Pancreas (tissue), 10 donors: ENCODE results near the gene PTTG2. TPM values are rescaled to one million over a fixed set of nuclear protein-coding genes. Genes with fewer than 3 reads are reported as not detected.
"Not testable (repeated sequence)": the region's sequence is repeated elsewhere in the genome, so short reads cannot be mapped to it uniquely, and the experiment has no call there.

Experiments
- ATAC-seq, 4 donors: fragments of 200-7000 bp; cut with Tn5 transposase; one replicate each; pipeline versions ENCODE4 v1.8.0 to v1.9.1; 2020; ENCODE audit warnings: mild to moderate bottlenecking in 4 of 4, moderate library complexity in 4 of 4
- DNase-seq, 6 donors: peaks; one replicate each; pipeline ENCODE4 v3.0.0-alpha.2; 2020
- FAIRE-seq: peaks from 2 replicates; lab custom pipeline; 2012; peaks lifted over from hg19 to GRCh38; lab: Jason Lieb, UNC
- H3K27ac ChIP-seq, 4 donors: fragments of 200-600 bp; sonication (generic); 1 replicate in 3 of 4; 2 replicates in 1 of 4; pipeline versions ENCODE4 v1.5.0 to v1.8.0; 2020
- H3K27me3 ChIP-seq, 4 donors: fragments of 200-600 bp; one replicate each; pipeline ENCODE4 v1.8.0; 2021
- H3K36me3 ChIP-seq, 3 donors: fragments of 200-600 bp; sonication (generic) in 1 of 3; one replicate each; pipeline versions ENCODE4 v1.5.0 to v1.8.0; 2020 to 2021
- H3K4me1 ChIP-seq, 3 donors: fragments of 200-600 bp; one replicate each; pipeline ENCODE4 v1.8.0; 2021
- H3K4me3 ChIP-seq, 4 donors: fragments of 200-600 bp; sonication (generic) in 2 of 4; one replicate each; pipeline versions ENCODE4 v1.5.0 to v1.8.0; 2020 to 2021
- H3K9me3 ChIP-seq, 4 donors: fragments of 200-600 bp; one replicate each; pipeline ENCODE4 v1.8.0; 2021
- CTCF ChIP-seq, 4 donors: fragments of 200-600 bp; sonication (generic) in 3 of 4; IDR thresholded peaks; one replicate each; pipeline versions ENCODE4 v1.5.0 to v1.8.0; 2021; ENCODE audit warnings: antibody characterized with exemption in 4 of 4
- WGBS, 2 donors: extraction: QIAGEN DNeasy Blood & Tissue Kit; methylation state at CpG; one replicate each; pipeline ENCODE4 v1.1.7; 2013; 5-methylcytosine and 5-hydroxymethylcytosine counted together
- intact Hi-C, 3 donors: fragments of 100-400 bp; cut with DNase I; formaldehyde crosslinking; loops; one replicate each; pipeline versions ENCODE4 v1.11.1 to v1.14.2; 2022
- polyA plus RNA-seq, 2 donors: library from polyadenylated mRNA; stranded (reverse); fragments of 200-250 nt; gene quantifications; one replicate each; pipeline ENCODE4 v1.2.3, GENCODE V29; 2013
- total RNA-seq, 6 donors: library from RNA; stranded (reverse); fragmentation: NEBNext Ultra II Directional in 4 of 6; extraction: Animal tissue kit (Norgen Biotek cat#: 25700) in 4 of 6; gene quantifications; one replicate each; pipeline versions ENCODE4 v1.2.1 to v1.2.4, GENCODE V29; 2021 to 2023
- donor health status: healthy with polysubstance abuse.
- donor health status: DM: no; HTN: no; CAD: no; lungs with moderate emphysema.
- donor health status: DM: no; HTN: no; CAD: no.
- donor health status: control.
- donor health status: control.
- donor health status: Bipolar disorder and iron deficiency.
- donor health status: DM: yes; HTN: yes; CAD: no.
- donor health status: DM: no; HTN: no; CAD: no.
- donor health status: DM: no; HTN: no; CAD: no.
- donor health status: DM: yes; HTN: yes; CAD: no.

PTTG2 gene
- total RNA-seq (under 1 TPM in 5 of 6 donors, not detected in 1; 0.31 to 0.94 (median 0.79) TPM), polyA plus RNA-seq (under 1 TPM; 0.30 to 0.38 TPM)

GRCh38 chr4:37960098-37960497, at the start of gene PTTG2:
Gene PTTG2, plus strand, starts transcription at chr4:37960398. Its CDS starts 37 bp downstream, at chr4:37960435.
- Histone ChIP-seq H3K36me3 (no peaks in the 10 kb centered on the region), H3K27ac (no peak within 1 kb of the TSS), H3K9me3 (no peaks in the 10 kb centered on the region), H3K27me3 (no peaks in the 10 kb centered on the region), H3K4me3 (no peak within 1 kb of the TSS), H3K4me1 (no peaks in the 10 kb centered on the region)
- ATAC-seq (no peak), DNase-seq (no peak), FAIRE-seq (no peak)
- no peak for TF ChIP-seq CTCF (IDR thresholded peaks at IDR 0.05)
- WGBS, 2 donors: 93% methylated on average over 5 of the region's 5 CpGs
- intact Hi-C loops: no loop called here

GRCh38 chr4:37914539-37914938, 45.7 kb upstream of the PTTG2 start:
- intact Hi-C loops: no loop called here
- Histone ChIP-seq H3K36me3 (no peaks in the 10 kb centered on the region), H3K27me3 (no peaks in the 10 kb centered on the region), H3K4me1 (no peaks in the 10 kb centered on the region), H3K9me3 (no peaks in the 10 kb centered on the region), H3K27ac (no peak overlapping the region), H3K4me3 (no peak overlapping the region)
- DNase-seq (no peak), ATAC-seq (no peak), FAIRE-seq (no peak)
- 73 to 82% methylated on average over 3 of the region's 3 CpGs for WGBS, 2 donors
- TF ChIP-seq CTCF (IDR thresholded peaks at IDR 0.05): no peak

GRCh38 chr4:37917388-37917787, 42.8 kb upstream of the PTTG2 start:
- no peak overlapping the region for H3K4me3 ChIP-seq
- no peak overlapping the region for H3K27ac ChIP-seq
- no peaks in the 10 kb centered on the region for H3K4me1 ChIP-seq
- FAIRE-seq: no peak
- no peak for ATAC-seq
- no peak for DNase-seq
- TF ChIP-seq CTCF (IDR thresholded peaks at IDR 0.05): no peak
- no peaks in the 10 kb centered on the region for H3K9me3 ChIP-seq
- H3K36me3 ChIP-seq: no peaks in the 10 kb centered on the region
- 93 to 95% methylated on average over 7 of the region's 7 CpGs for WGBS, 2 donors
- H3K27me3 ChIP-seq: no peaks in the 10 kb centered on the region
- intact Hi-C loops: no loop called here

GRCh38 chr4:37918653-37919052, 41.5 kb upstream of the PTTG2 start:
- ATAC-seq: no peak
- H3K9me3 ChIP-seq: no peaks in the 10 kb centered on the region
- WGBS, 2 donors: 87 to 92% methylated on average over 3 of the region's 3 CpGs
- intact Hi-C loops: no loop called here
- FAIRE-seq: no peak
- TF ChIP-seq CTCF (IDR thresholded peaks at IDR 0.05): no peak
- no peak overlapping the region for H3K4me3 ChIP-seq
- DNase-seq: no peak
- no peaks in the 10 kb centered on the region for H3K4me1 ChIP-seq
- no peak overlapping the region for H3K27ac ChIP-seq
- H3K27me3 ChIP-seq: no peaks in the 10 kb centered on the region
- no peaks in the 10 kb centered on the region for H3K36me3 ChIP-seq

GRCh38 chr4:37922328-37922727, 37.9 kb upstream of the PTTG2 start:
- intact Hi-C loops: no loop called here
- Histone ChIP-seq H3K4me3 (no peak overlapping the region), H3K4me1 (no peaks in the 10 kb centered on the region), H3K27ac (no peak overlapping the region), H3K9me3 (no peaks in the 10 kb centered on the region), H3K36me3 (no peaks in the 10 kb centered on the region), H3K27me3 (no peaks in the 10 kb centered on the region)
- FAIRE-seq (no peak), DNase-seq (peak in 1 of 6 donors; percentile 32), ATAC-seq (peak in 1 of 4 donors; percentile 81)
- no peak for TF ChIP-seq CTCF (IDR thresholded peaks at IDR 0.05)
- 77 to 85% methylated on average over 4 of the region's 4 CpGs for WGBS, 2 donors

- DNase-seq, H3K27ac ChIP-seq, H3K27me3 ChIP-seq, FAIRE-seq, H3K9me3 ChIP-seq, H3K4me3 ChIP-seq, intact Hi-C loops, H3K4me1 ChIP-seq, ATAC-seq, H3K36me3 ChIP-seq: not testable (repeated sequence)
Observed at GRCh38 chr4:37923089-37923488, 37.1 kb upstream of the PTTG2 start.
